Mucosa of gallbladder (tissue), 1 donor: ENCODE measurements around the gene TRAPPC8. TPM values are rescaled to one million over a fixed set of nuclear protein-coding genes. Genes with fewer than 3 reads are reported as not detected.
"Not testable (repeated sequence)": the region's sequence is repeated elsewhere in the genome, so short reads cannot be mapped to it uniquely, and the experiment has no call there.

Experiments
- DNase-seq: peaks from one replicate; pipeline ENCODE4 v3.0.0-alpha.2; 2020; ENCODE audit warnings: low spot score
- total RNA-seq: library from RNA; stranded (reverse); gene quantifications from one replicate; pipeline ENCODE4 v1.2.1, GENCODE V29; 2021
- donor health status: DM: no; HTN: no; CAD: no.

Gene TRAPPC8
- total RNA-seq, 1 donor from 2014 or later, result 50.4 TPM

GRCh38 chr18:31857526-31858106 lies 85.3 kb downstream of the TRAPPC8 start:
- DNase-seq, result no peak

GRCh38 chr18:31850844-31851243 lies 92.1 kb downstream of the TRAPPC8 start:
- no peak for DNase-seq

- no peak for DNase-seq
Measured at GRCh38 chr18:31840499-31840898, 102.4 kb downstream of the TRAPPC8 start.

- DNase-seq, result no peak
Measured at GRCh38 chr18:31837879-31838278, 105.0 kb downstream of the TRAPPC8 start.

GRCh38 chr18:31835528-31836133 lies 107.3 kb downstream of the TRAPPC8 start:
- DNase-seq, result no peak

- no peak for DNase-seq
Measured at GRCh38 chr18:31831903-31832302, 111.0 kb downstream of the TRAPPC8 start.

GRCh38 chr18:31830686-31831085 lies 112.2 kb downstream of the TRAPPC8 start:
- DNase-seq, result no peak

GRCh38 chr18:31828613-31829012 lies 114.3 kb downstream of the TRAPPC8 start:
- no peak for DNase-seq

- not testable (repeated sequence) for DNase-seq
Measured at GRCh38 chr18:31826673-31827325, 116.1 kb downstream of the TRAPPC8 start.

GRCh38 chr18:31825772-31826171 lies 117.2 kb downstream of the TRAPPC8 start:
- no peak for DNase-seq

- no peak for DNase-seq
Measured at GRCh38 chr18:31821545-31822171, 121.3 kb downstream of the TRAPPC8 start.

- DNase-seq, result no peak
Measured at GRCh38 chr18:31819925-31820229, 123.1 kb downstream of the TRAPPC8 start.

GRCh38 chr18:31819106-31819924 lies 123.6 kb downstream of the TRAPPC8 start:
- no peak for DNase-seq

GRCh38 chr18:31814132-31814531 lies 128.8 kb downstream of the TRAPPC8 start:
- DNase-seq, result no peak

GRCh38 chr18:31810336-31811130 lies 132.4 kb downstream of the TRAPPC8 start:
- not testable (repeated sequence) for DNase-seq

- DNase-seq, result not testable (repeated sequence)
Measured at GRCh38 chr18:31809049-31809448, 133.9 kb downstream of the TRAPPC8 start.

- DNase-seq, result no peak
Measured at GRCh38 chr18:31801078-31801477, 141.8 kb downstream of the TRAPPC8 start.

- not testable (repeated sequence) for DNase-seq
Measured at GRCh38 chr18:31799257-31799656, 143.7 kb downstream of the TRAPPC8 start.

GRCh38 chr18:31798399-31798798 lies 144.5 kb downstream of the TRAPPC8 start:
- no peak for DNase-seq

- no peak for DNase-seq
Measured at GRCh38 chr18:31795747-31796146, 147.2 kb downstream of the TRAPPC8 start.

GRCh38 chr18:31793531-31793930 lies 149.4 kb downstream of the TRAPPC8 start:
- DNase-seq, result no peak
